Activated CD8-positive, alpha-beta T cell treated with anti-CD3 and anti-CD28 coated beads for 36 hours (primary cell): Measurements from ENCODE around the gene PSMB2. TPM values are rescaled to one million over a fixed set of nuclear protein-coding genes. Genes with fewer than 3 reads are reported as not detected.

Experiments
- ATAC-seq: fragments of 200-7000 bp; cut with Tn5 transposase; one replicate; pipeline ENCODE4 v1.10.0; 2021; ENCODE audit warnings: mild to moderate bottlenecking, moderate library complexity
- CTCF ChIA-PET: fragments of 350-600 bp; sonication (Branson Sonifier 250); formaldehyde crosslinking; loops from one replicate; lab custom pipeline; 2021; ENCODE audit warnings: antibody characterized with exemption; lab: Charles Lee
- POLR2A ChIA-PET: fragments of 350-600 bp; sonication (Branson Sonifier 250); formaldehyde crosslinking; loops from one replicate; lab custom pipeline; 2021; ENCODE audit warnings: antibody characterized with exemption; lab: Charles Lee
- DNase-seq: peaks from one replicate; pipeline ENCODE4 v3.0.0-alpha.2; 2020
- H3K27ac Mint-ChIP-seq: one replicate; pipeline ENCODE4 v1.8.0; 2021; ENCODE audit warnings: mild to moderate bottlenecking, mixed read lengths
- H3K27me3 Mint-ChIP-seq: one replicate; pipeline ENCODE4 v1.8.0; 2021; ENCODE audit warnings: mixed read lengths
- H3K36me3 Mint-ChIP-seq: one replicate; pipeline ENCODE4 v1.8.0; 2021; ENCODE audit warnings: low read depth, mixed read lengths
- H3K4me1 Mint-ChIP-seq: one replicate; pipeline ENCODE4 v1.8.0; 2021; ENCODE audit warnings: low read depth, mixed read lengths
- H3K4me3 Mint-ChIP-seq: one replicate; pipeline ENCODE4 v1.8.0; 2021; ENCODE audit warnings: mild to moderate bottlenecking, moderate library complexity, mixed read lengths
- H3K9me3 Mint-ChIP-seq: one replicate; pipeline ENCODE4 v1.8.0; 2021; ENCODE audit warnings: mixed read lengths
- CTCF ChIP-seq: fragments of 200-600 bp; IDR thresholded peaks from one replicate; pipeline ENCODE4 v1.8.0; 2022; ENCODE audit warnings: antibody characterized with exemption, mild to moderate bottlenecking
- intact Hi-C: fragments of 100-400 bp; cut with micrococcal nuclease; formaldehyde crosslinking; loops from one replicate; pipeline ENCODE4 v1.10.0; 2022
- total RNA-seq, 2 experiments: library from RNA; stranded (reverse); gene quantifications; one replicate each; pipeline ENCODE4 v1.2.3, GENCODE V29; 2021

PSMB2 gene
- total RNA-seq, 2 experiments from 2014 or later = 92.9 to 94.2 TPM

DNA sequence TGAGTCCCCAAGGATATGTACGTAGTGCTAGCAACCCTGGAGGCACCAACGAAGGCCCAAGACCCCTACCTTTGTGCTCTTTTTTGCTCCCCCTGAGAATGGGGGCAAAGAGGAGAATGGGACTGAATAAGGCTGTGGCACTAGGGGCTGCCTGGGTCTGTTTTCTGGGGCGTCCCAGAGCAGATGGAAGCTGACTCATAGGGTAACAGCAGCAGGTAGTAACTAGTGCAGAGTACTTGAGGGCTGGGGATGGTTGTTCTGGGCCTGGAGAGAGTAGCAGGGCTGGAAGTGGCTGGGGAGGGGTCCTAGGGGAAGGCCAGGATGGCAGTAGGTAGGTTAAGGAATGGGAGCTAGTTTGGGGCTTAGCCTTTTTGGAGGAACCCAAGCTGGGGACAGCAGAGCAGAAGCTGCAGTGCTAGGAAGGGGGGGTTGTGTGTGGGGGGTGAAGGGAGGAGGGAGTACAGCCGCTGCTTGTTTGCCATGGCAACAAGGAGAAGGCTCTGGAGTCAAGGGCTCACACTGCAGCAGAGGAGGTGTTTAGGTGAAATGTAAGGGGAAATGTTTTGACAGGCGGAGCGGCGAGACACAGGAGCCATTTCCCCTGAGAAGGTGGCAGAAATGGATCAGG lies 81.9 kb downstream of the PSMB2 start:
- Mint-ChIP-seq H3K4me1 (peaks cover 43% of the 10 kb centered on the region), H3K4me3 (peak overlapping the region; percentile 92), H3K27ac (peak overlapping the region; percentile 30), H3K27me3 (no peaks in the 10 kb centered on the region), H3K9me3 (no peaks in the 10 kb centered on the region), H3K36me3 (peaks cover 2% of the 10 kb centered on the region)
- DNase-seq (no peak), ATAC-seq (no peak)
- intact Hi-C loops = loop anchor here (10.0 kb wide), 1 partner anchor 365 kb away; the partner anchor contains the start of gene SFPQ
- no peak for TF ChIP-seq CTCF
- ChIA-PET POLR2A (interaction anchor here (0.8 kb wide), 1 partner anchor 12 kb away, joined by 3 read pairs; no protein-coding TSS in a partner anchor), CTCF (interaction anchor here (0.6 to 4.9 kb wide), 5 partner anchors 9 to 167 kb away, joined by 3 to 44 read pairs (median 4); no protein-coding TSS in a partner anchor)

- intact Hi-C loops = loop anchor here (10.0 kb wide), 1 partner anchor 364 kb away; the partner anchor contains the start of gene SFPQ
- Mint-ChIP-seq H3K4me1 (peaks cover 42% of the 10 kb centered on the region), H3K4me3 (peak overlapping the region; percentile 92), H3K27ac (peak overlapping the region; percentile 96), H3K9me3 (no peaks in the 10 kb centered on the region), H3K27me3 (no peaks in the 10 kb centered on the region), H3K36me3 (peaks cover 2% of the 10 kb centered on the region)
- ChIA-PET POLR2A (interaction anchor here (0.7 to 2.8 kb wide), 6 partner anchors 16 to 366 kb away, joined by 3 to 10 read pairs (median 6); partner anchors contain the start of gene SFPQ), CTCF (interaction anchor here (0.6 to 4.9 kb wide), 6 partner anchors 10 to 156 kb away, joined by 3 to 44 read pairs (median 4); no protein-coding TSS in a partner anchor)
- DNase-seq (peak; percentile 38), ATAC-seq (no peak)
- no peak for TF ChIP-seq CTCF
Observed at GRCh38 chr1:35558374-35559316, 82.7 kb downstream of the PSMB2 start.

DNA sequence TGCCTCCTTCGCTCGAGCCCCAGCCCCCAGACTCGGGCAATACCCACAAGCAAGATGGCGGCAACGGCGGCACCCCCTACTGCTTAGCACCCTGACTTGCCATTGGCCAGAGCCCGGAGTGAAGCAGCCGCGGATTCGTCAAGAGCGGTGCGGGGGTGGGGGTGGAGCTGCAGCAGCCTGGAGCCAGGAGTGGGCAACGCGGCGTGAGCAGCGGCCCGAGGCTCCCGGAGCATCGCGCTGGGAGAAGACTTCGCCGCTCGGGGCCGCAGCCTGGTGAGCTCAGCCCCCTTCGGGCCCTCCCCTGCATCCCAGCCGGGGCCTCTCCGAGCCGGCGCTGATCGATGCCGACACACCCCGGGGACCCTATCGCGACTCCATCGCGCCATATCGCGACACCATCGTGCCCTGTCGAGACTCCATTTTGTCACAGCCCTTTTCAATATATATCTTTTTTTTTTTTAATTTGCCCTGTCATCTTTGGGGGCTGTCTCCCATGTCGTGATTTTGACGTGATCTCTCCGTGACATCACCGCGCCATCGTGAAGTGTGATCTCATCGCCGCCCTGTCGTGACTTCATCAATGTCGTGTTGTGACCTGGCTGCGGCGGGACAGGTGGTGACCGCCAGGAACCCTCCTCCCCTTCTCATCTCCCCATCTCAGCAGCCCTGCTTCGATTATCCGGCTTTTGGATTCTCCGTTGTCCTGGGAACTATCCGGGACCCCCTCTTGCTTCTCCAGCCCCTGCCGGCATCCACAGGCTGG lies 83.5 kb downstream of the PSMB2 start, which contains the start of gene NCDN:
Gene NCDN (plus strand): TSS at position 189 of the 763 bp plus-strand sequence. CDS start 392 bp downstream, at position 581.
- Mint-ChIP-seq H3K27me3 (no peaks in the 10 kb centered on the region), H3K27ac (peak within 1 kb of the TSS; percentile 96), H3K9me3 (no peaks in the 10 kb centered on the region), H3K4me3 (peak within 1 kb of the TSS; percentile 92), H3K4me1 (peaks cover 46% of the 10 kb centered on the region), H3K36me3 (peaks cover 7% of the 10 kb centered on the region)
- intact Hi-C loops = loop anchor here (10.0 kb wide), 1 partner anchor 363 kb away; the partner anchor contains the start of gene SFPQ
- ChIA-PET POLR2A (interaction anchor here (0.7 to 2.8 kb wide), 13 partner anchors 11 to 365 kb away, joined by 3 to 10 read pairs (median 4); partner anchors contain the start of gene SFPQ), CTCF (interaction anchor here (0.9 to 4.9 kb wide), 8 partner anchors 11 to 169 kb away, joined by 3 to 44 read pairs (median 3); no protein-coding TSS in a partner anchor)
- peak; percentile 91 for ATAC-seq
- DNase-seq = peak; percentile 99
- TF ChIP-seq CTCF = no peak

GRCh38 chr1:35557118-35557610 lies 84.2 kb downstream of the PSMB2 start, which contains the start of gene KIAA0319L:
Gene KIAA0319L, minus strand, starts transcription at chr1:35557403. Its CDS starts 2,912 bp downstream, at chr1:35554491.
- peak; percentile 76 for ATAC-seq
- ChIA-PET POLR2A (interaction anchor here (0.7 to 2.8 kb wide), 13 partner anchors 11 to 364 kb away, joined by 3 to 10 read pairs (median 4); partner anchors contain the start of gene SFPQ), CTCF (interaction anchor here (0.9 to 9.7 kb wide), 5 partner anchors 12 to 170 kb away, joined by 3 to 105 read pairs (median 4); no protein-coding TSS in a partner anchor)
- Mint-ChIP-seq H3K36me3 (peaks cover 13% of the 10 kb centered on the region), H3K27ac (peak within 1 kb of the TSS; percentile 96), H3K9me3 (no peaks in the 10 kb centered on the region), H3K4me1 (peaks cover 46% of the 10 kb centered on the region), H3K27me3 (no peaks in the 10 kb centered on the region), H3K4me3 (peak within 1 kb of the TSS; percentile 92)
- intact Hi-C loops = loop anchor here (10.0 kb wide), 1 partner anchor 362 kb away; the partner anchor contains the start of gene SFPQ
- no peak for TF ChIP-seq CTCF
- no peak for DNase-seq
